Endodermal cell (in vitro differentiated cells): ENCODE data around the gene CLEC16A. TPM values are rescaled to one million over a fixed set of nuclear protein-coding genes. Genes with fewer than 3 reads are reported as not detected.
A peak's percentile ranks its signal among the peaks of the same experiment; 100 is the strongest.

Experiments used
- DNase-seq: peaks from one replicate; pipeline ENCODE4 v3.0.0-alpha.2; 2017
- H3K27ac ChIP-seq: 2 replicates; pipeline ENCODE4 v1.5.1; 2013; ENCODE audit warnings: mild to moderate bottlenecking, low read depth, low read length, moderate library complexity
- H3K27me3 ChIP-seq: 2 replicates; pipeline ENCODE4 v1.6.1; 2013; ENCODE audit warnings: mild to moderate bottlenecking, low read length, moderate library complexity; ENCODE audit not compliant: insufficient read depth, control insufficient read depth, poor library complexity, severe bottlenecking
- H3K36me3 ChIP-seq: 2 replicates; pipeline ENCODE4 v1.7.0; 2013; ENCODE audit warnings: mild to moderate bottlenecking, low read length, moderate library complexity; ENCODE audit not compliant: control insufficient read depth, insufficient read depth
- H3K4me1 ChIP-seq: one replicate; pipeline ENCODE4 v1.7.0; 2013; ENCODE audit warnings: low read length; ENCODE audit not compliant: control insufficient read depth, insufficient read depth
- H3K4me3 ChIP-seq: 2 replicates; pipeline ENCODE4 v1.5.1; 2013; ENCODE audit warnings: mild to moderate bottlenecking, low read length, moderate library complexity
- H3K9ac ChIP-seq: 2 replicates; pipeline ENCODE4 v1.6.1; 2013; ENCODE audit warnings: mild to moderate bottlenecking, low read length, moderate library complexity; ENCODE audit not compliant: poor library complexity, severe bottlenecking; ENCODE audit errors: extremely low read depth
- H3K9me3 ChIP-seq: 2 replicates; pipeline ENCODE4 v1.6.1; 2013; ENCODE audit warnings: mild to moderate bottlenecking, low read length, moderate library complexity; ENCODE audit not compliant: control insufficient read depth
- H3K27ac Mint-ChIP-seq: 2 replicates; pipeline ENCODE4 v1.8.0; 2020; ENCODE audit warnings: mixed read lengths
- H3K27me3 Mint-ChIP-seq: 2 replicates; pipeline ENCODE4 v1.8.0; 2021; ENCODE audit warnings: mild to moderate bottlenecking, mixed read lengths; ENCODE audit not compliant: insufficient read depth
- H3K36me3 Mint-ChIP-seq: 2 replicates; pipeline ENCODE4 v1.8.0; 2020; ENCODE audit warnings: low read depth, mixed read lengths
- H3K4me1 Mint-ChIP-seq: 2 replicates; pipeline ENCODE4 v1.8.0; 2020; ENCODE audit warnings: mixed read lengths
- H3K4me3 Mint-ChIP-seq: 2 replicates; pipeline ENCODE4 v1.8.0; 2020; ENCODE audit warnings: mild to moderate bottlenecking, moderate library complexity, mixed read lengths
- H3K9me3 Mint-ChIP-seq: 2 replicates; pipeline ENCODE4 v1.8.0; 2020; ENCODE audit warnings: mild to moderate bottlenecking, mixed read lengths
- CTCF ChIP-seq: fragments of 200-600 bp; sonication (generic); conservative IDR thresholded peaks from 2 replicates; pipeline ENCODE4 v1.5.0; 2021; ENCODE audit warnings: antibody characterized with exemption, mild to moderate bottlenecking
- WGBS, 2 experiments: methylation state at CpG; one replicate each; pipeline versions ENCODE4 v1.1.5 to v1.1.7; 2013; ENCODE audit warnings: missing lambda C conversion rate in 2 of 2, mixed read lengths in 1 of 2; ENCODE audit not compliant: insufficient coverage in 1 of 2, insufficient read length in 1 of 2; 5-methylcytosine and 5-hydroxymethylcytosine counted together
- total RNA-seq, 2 donors: library from RNA; stranded (reverse); fragmentation: NEBNext Ultra II Directional in 1 of 2; extraction: Animal tissue kit (Norgen Biotek cat#: 25700) in 1 of 2; gene quantifications; 2 replicates in 1 of 2; 3 replicates in 1 of 2; pipeline ENCODE4 v1.2.1, GENCODE V29; 2021

CLEC16A gene
- total RNA-seq, 2 donors from 2014 or later = 19.5 to 28.3 TPM

DNA sequence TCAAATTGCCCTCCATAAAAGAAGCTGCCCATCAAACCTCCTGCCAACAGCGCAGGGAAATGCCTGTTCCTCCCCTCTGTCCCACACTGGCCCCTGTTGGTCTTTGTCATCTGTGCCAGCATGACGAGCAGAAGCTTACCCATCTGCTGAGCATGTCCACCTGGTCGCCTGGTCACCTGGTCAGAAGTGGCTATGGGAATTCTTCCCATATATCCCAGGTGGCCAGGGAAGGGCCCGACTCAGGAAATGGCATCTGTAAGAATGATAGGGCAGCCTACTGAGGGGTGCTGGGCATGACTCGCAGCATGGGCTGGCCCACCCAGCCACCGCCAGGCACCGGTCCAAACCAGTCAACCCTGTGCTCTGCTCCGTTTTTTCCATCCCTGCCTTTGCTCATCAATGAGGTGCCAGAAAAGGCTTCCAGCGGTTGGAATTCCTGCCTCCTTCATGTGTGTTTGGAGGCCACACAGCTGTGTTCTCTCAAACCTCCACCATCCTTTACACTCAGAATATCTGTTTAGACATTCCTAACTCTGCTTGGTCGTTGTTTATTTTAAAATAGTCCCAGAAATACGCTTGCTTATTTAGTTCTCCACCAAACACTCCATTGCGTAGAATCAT lies 145.2 kb downstream of the CLEC16A start:
- Mint-ChIP-seq H3K36me3 (peaks cover 4% of the 10 kb centered on the region), H3K4me1 (peaks cover 17% of the 10 kb centered on the region), H3K4me3 (no peak overlapping the region), H3K27ac (no peak overlapping the region), H3K27me3 (no peaks in the 10 kb centered on the region), H3K9me3 (no peaks in the 10 kb centered on the region)
- 92% methylated on average over 8 to 12 of the region's 12 CpGs for WGBS, 2 experiments
- Histone ChIP-seq H3K4me1 (peaks cover 4% of the 10 kb centered on the region), H3K36me3 (peaks cover 9% of the 10 kb centered on the region), H3K27me3 (no peaks in the 10 kb centered on the region), H3K27ac (no peak overlapping the region), H3K9me3 (no peaks in the 10 kb centered on the region), H3K4me3 (no peak overlapping the region), H3K9ac (no peak overlapping the region)
- DNase-seq = no peak
- TF ChIP-seq CTCF = no peak

DNA sequence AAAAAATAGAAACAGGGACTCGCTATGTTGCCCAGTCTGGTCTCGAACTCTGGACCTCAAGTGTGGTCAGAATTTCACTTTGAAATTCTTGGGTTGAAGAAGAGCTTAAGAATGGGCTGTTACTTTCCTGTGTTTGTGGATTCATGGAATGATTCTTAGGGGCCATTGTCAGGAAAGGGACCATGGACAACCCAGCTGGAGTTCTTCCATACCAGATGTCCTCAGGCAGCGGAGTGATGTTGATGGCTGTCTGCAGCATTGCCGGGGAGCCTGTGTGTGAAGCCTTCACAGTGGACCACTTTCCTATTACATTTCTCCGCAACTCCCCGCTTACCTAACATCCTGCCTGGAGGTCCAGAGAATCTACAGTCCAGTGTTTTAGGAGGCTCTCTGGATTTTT lies 145.9 kb downstream of the CLEC16A start:
- WGBS, 2 experiments = 75 to 80% methylated on average over 4 to 6 of the region's 6 CpGs
- H3K27me3 Mint-ChIP-seq = no peaks in the 10 kb centered on the region

GRCh38 chr16:11091021-11091785 lies 146.8 kb downstream of the CLEC16A start:
- WGBS, 2 experiments = 94 to 96% methylated on average over 9 to 14 of the region's 14 CpGs
- no peak overlapping the region for H3K4me3 ChIP-seq
- H3K27me3 Mint-ChIP-seq = no peaks in the 10 kb centered on the region
- H3K9ac ChIP-seq = no peak overlapping the region
- peaks cover 11% of the 10 kb centered on the region for H3K4me1 Mint-ChIP-seq
- H3K4me1 ChIP-seq = peaks cover 4% of the 10 kb centered on the region
- TF ChIP-seq CTCF = no peak
- peaks cover 9% of the 10 kb centered on the region for H3K36me3 ChIP-seq
- H3K9me3 Mint-ChIP-seq = no peaks in the 10 kb centered on the region
- no peaks in the 10 kb centered on the region for H3K27me3 ChIP-seq
- no peak overlapping the region for H3K27ac ChIP-seq
- peaks cover 4% of the 10 kb centered on the region for H3K36me3 Mint-ChIP-seq
- no peak overlapping the region for H3K27ac Mint-ChIP-seq
- H3K4me3 Mint-ChIP-seq = no peak overlapping the region
- no peak for DNase-seq
- H3K9me3 ChIP-seq = no peaks in the 10 kb centered on the region

More for the DNA sequence above, 145.9 kb downstream of the CLEC16A start:
- Histone ChIP-seq H3K27ac (no peak overlapping the region), H3K27me3 (no peaks in the 10 kb centered on the region), H3K36me3 (peaks cover 9% of the 10 kb centered on the region), H3K9ac (no peak overlapping the region), H3K4me1 (peaks cover 4% of the 10 kb centered on the region), H3K4me3 (no peak overlapping the region), H3K9me3 (no peaks in the 10 kb centered on the region)
- Mint-ChIP-seq H3K4me3 (no peak overlapping the region), H3K27ac (peak overlapping the region; percentile 48), H3K4me1 (peaks cover 16% of the 10 kb centered on the region), H3K9me3 (no peaks in the 10 kb centered on the region), H3K36me3 (peaks cover 4% of the 10 kb centered on the region)
- DNase-seq = no peak
- TF ChIP-seq CTCF = no peak
